Kasumi-1 (cell line): Measurements from ENCODE around the gene CDK11A.

ENCODE experiments used
- DNase-seq, 2 experiments: peaks; one replicate each; lab custom pipeline; 2025; lab: John Stamatoyannopoulos, UW

The CDK11A gene

GRCh38 chr1:1724035-1724864 lies at the start of gene CDK11A:
TSS of gene CDK11A (minus strand) at chr1:1724357. CDS start at chr1:1722818, 1,539 bp downstream.
- peak; percentile 94 to 97 for DNase-seq

- DNase-seq = no peak
Measured at GRCh38 chr1:1773874-1774273, 49.7 kb upstream of the CDK11A start.

- DNase-seq = no peak
Measured at GRCh38 chr1:1771096-1771495, 46.9 kb upstream of the CDK11A start.

GRCh38 chr1:1770102-1770501 lies 45.9 kb upstream of the CDK11A start:
- no peak for DNase-seq

GRCh38 chr1:1768249-1768992 lies 44.3 kb upstream of the CDK11A start:
- DNase-seq = no peak

- no peak for DNase-seq
Measured at GRCh38 chr1:1764876-1765470, 40.8 kb upstream of the CDK11A start.

GRCh38 chr1:1763657-1764621 lies 39.8 kb upstream of the CDK11A start:
- no peak for DNase-seq

GRCh38 chr1:1761504-1762376 lies 37.6 kb upstream of the CDK11A start:
- DNase-seq = no peak

- DNase-seq = no peak
Measured at GRCh38 chr1:1760715-1761114, 36.6 kb upstream of the CDK11A start.

- no peak for DNase-seq
Measured at GRCh38 chr1:1760345-1760650, 36.1 kb upstream of the CDK11A start.

- no peak for DNase-seq
Measured at GRCh38 chr1:1759456-1760344, 35.5 kb upstream of the CDK11A start.

GRCh38 chr1:1758692-1759455 lies 34.7 kb upstream of the CDK11A start:
- no peak for DNase-seq

- DNase-seq = no peak
Measured at GRCh38 chr1:1758059-1758621, 34.0 kb upstream of the CDK11A start.

- DNase-seq = no peak
Measured at GRCh38 chr1:1757422-1758058, 33.4 kb upstream of the CDK11A start.

- DNase-seq = no peak
Measured at GRCh38 chr1:1756661-1757421, 32.7 kb upstream of the CDK11A start.

GRCh38 chr1:1755852-1756251 lies 31.7 kb upstream of the CDK11A start:
- DNase-seq = no peak

GRCh38 chr1:1755426-1755825 lies 31.3 kb upstream of the CDK11A start:
- no peak for DNase-seq
